Mucosa of descending colon (tissue), 3 donors: ENCODE data around the gene ESYT2. TPM values are rescaled to one million over a fixed set of nuclear protein-coding genes. Genes with fewer than 3 reads are reported as not detected.

ENCODE experiments used
- ATAC-seq: fragments of 200-7000 bp; cut with Tn5 transposase; one replicate; pipeline ENCODE4 v1.9.1; 2020; ENCODE audit warnings: mild to moderate bottlenecking, moderate library complexity
- DNase-seq, 3 donors: peaks; one replicate each; pipeline ENCODE4 v3.0.0-alpha.2; 2020
- H3K36me3 ChIP-seq: fragments of 200-600 bp; one replicate; pipeline ENCODE4 v1.8.0; 2021; ENCODE audit warnings: low read depth, mild to moderate bottlenecking
- H3K4me1 ChIP-seq: fragments of 200-600 bp; one replicate; pipeline ENCODE4 v1.8.0; 2021; ENCODE audit warnings: low read depth, mild to moderate bottlenecking
- H3K4me3 ChIP-seq: fragments of 200-600 bp; one replicate; pipeline ENCODE4 v1.8.0; 2021; ENCODE audit warnings: mild to moderate bottlenecking
- H3K9me3 ChIP-seq: fragments of 200-600 bp; one replicate; pipeline ENCODE4 v1.8.0; 2021; ENCODE audit warnings: mild to moderate bottlenecking
- intact Hi-C, 2 donors: fragments of 100-400 bp; cut with DNase I in 1 of 2; cut with micrococcal nuclease in 1 of 2; formaldehyde crosslinking; loops; one replicate each; pipeline versions ENCODE4 v1.11.0 to v1.11.1; 2022; cut with DNase I, micrococcal nuclease
- total RNA-seq, 3 donors: library from RNA; stranded (reverse); fragmentation: NEBNext Ultra II Directional in 2 of 3; extraction: Animal tissue kit (Norgen Biotek cat#: 25700) in 2 of 3; gene quantifications; one replicate each; pipeline versions ENCODE4 v1.2.1 to v1.2.4, GENCODE V29; 2021 to 2023
- TF ChIP-seq, protein P1 (sequence below): fragments of 200-600 bp; IDR thresholded peaks from one replicate; pipeline ENCODE4 v1.8.0; 2022; ENCODE audit warnings: antibody characterized with exemption, mild to moderate bottlenecking
- donor health status: DM: no; HTN: no; CAD: no; lungs with moderate emphysema.
- donor health status: DM: no; HTN: no; CAD: no.
- donor health status: DM: no; HTN: yes; CAD: no.

ESYT2 gene
- total RNA-seq, 3 donors from 2014 or later: 66.8 to 89.3 (median 69.0) TPM

DNA sequence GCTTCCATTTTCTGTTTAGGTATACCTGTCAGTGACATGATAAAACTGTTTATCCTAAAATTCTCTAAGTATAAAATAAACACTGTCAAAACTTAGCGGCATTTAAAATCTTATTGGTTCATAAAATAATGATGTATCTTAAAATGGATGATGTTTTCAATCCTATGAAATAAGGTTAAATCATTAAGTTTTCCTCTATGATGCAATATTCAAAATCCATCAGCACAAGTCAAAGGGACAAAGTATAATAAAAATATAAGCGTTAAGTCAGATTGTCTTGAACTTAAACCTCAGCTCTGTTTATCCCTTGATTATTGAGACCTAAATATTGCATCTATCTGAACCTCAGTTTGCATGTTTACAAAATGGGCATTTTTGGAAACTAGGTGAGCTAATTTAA is 78.1 kb downstream of the ESYT2 start:
- DNase-seq (no peak), ATAC-seq (no peak)
- H3K4me3 ChIP-seq: no peak overlapping the region
- H3K4me1 ChIP-seq: no peaks in the 10 kb centered on the region
- TF ChIP-seq, protein P1, sequence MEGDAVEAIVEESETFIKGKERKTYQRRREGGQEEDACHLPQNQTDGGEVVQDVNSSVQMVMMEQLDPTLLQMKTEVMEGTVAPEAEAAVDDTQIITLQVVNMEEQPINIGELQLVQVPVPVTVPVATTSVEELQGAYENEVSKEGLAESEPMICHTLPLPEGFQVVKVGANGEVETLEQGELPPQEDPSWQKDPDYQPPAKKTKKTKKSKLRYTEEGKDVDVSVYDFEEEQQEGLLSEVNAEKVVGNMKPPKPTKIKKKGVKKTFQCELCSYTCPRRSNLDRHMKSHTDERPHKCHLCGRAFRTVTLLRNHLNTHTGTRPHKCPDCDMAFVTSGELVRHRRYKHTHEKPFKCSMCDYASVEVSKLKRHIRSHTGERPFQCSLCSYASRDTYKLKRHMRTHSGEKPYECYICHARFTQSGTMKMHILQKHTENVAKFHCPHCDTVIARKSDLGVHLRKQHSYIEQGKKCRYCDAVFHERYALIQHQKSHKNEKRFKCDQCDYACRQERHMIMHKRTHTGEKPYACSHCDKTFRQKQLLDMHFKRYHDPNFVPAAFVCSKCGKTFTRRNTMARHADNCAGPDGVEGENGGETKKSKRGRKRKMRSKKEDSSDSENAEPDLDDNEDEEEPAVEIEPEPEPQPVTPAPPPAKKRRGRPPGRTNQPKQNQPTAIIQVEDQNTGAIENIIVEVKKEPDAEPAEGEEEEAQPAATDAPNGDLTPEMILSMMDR: no peak
- no peaks in the 10 kb centered on the region for H3K9me3 ChIP-seq
- no peaks in the 10 kb centered on the region for H3K36me3 ChIP-seq
- intact Hi-C loops: no loop called here

DNA sequence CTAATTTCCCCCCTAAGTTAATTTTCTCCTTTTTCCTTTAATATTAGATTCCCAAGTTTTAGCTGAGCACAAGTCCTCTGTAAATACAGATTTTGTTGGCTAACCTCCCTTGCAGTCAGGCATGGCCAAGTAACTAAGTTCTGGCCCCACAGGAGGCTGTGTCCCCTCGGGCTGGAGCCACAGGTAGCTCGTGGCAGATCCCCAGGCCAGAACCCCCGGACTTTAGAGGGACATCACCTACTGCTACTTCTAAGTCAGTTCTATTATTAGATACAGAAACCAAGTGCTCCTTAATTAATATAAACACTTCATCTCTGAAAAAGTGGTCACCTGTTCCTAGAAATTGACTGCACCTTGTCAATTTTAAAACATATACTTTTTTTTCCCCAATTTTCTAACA is 78.6 kb downstream of the ESYT2 start:
- TF ChIP-seq, protein P1: no peak
- H3K4me1 ChIP-seq: no peaks in the 10 kb centered on the region
- no peak overlapping the region for H3K4me3 ChIP-seq
- intact Hi-C loops: no loop called here
- no peaks in the 10 kb centered on the region for H3K9me3 ChIP-seq
- ATAC-seq: no peak
- H3K36me3 ChIP-seq: no peaks in the 10 kb centered on the region
- DNase-seq: no peak

DNA sequence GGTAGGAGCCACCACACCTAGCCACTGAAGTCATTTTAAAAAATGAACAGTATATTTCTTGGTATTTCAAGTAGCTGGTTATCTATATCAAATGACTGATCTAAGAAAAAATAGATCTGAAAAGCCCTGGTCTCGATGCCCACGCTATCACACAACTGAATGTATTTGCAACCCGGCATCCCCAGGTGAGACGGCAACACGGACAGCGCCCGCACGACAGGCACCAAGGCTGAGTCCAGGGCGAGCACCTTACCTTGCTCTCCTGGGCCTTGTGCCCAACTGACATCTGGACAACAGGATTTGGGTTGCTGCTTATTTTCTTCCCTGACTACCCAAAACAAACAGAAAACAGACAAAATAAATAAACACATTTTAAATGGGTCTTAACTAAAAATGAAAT is 79.9 kb downstream of the ESYT2 start:
- Histone ChIP-seq H3K4me1 (no peaks in the 10 kb centered on the region), H3K36me3 (no peaks in the 10 kb centered on the region), H3K9me3 (no peaks in the 10 kb centered on the region), H3K4me3 (no peak overlapping the region)
- ATAC-seq (no peak), DNase-seq (no peak)
- intact Hi-C loops: no loop called here
- TF ChIP-seq, protein P1: no peak

DNA sequence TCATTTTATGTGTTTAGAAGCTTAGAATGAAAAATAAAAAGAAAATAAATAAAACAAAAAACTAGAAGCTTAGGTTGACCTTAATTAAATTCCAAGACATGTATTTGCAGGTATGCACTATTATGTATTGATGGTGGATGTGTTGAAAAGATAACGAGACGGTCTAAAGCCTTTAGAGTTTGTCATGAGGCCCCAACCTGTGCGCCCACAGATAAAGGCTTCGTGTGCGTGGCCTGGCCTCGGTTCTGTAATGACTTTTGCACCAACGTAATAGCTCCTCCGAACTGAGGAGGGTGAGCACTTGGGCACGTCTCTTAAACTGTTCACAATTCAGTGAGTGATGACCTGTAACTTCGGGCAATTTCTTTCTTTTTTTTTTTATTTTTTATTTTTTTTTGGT is 81.0 kb downstream of the ESYT2 start:
- intact Hi-C loops: no loop called here
- Histone ChIP-seq H3K4me1 (no peaks in the 10 kb centered on the region), H3K36me3 (no peaks in the 10 kb centered on the region), H3K4me3 (no peak overlapping the region), H3K9me3 (no peaks in the 10 kb centered on the region)
- ATAC-seq: no peak
- TF ChIP-seq, protein P1: no peak
- no peak for DNase-seq

DNA sequence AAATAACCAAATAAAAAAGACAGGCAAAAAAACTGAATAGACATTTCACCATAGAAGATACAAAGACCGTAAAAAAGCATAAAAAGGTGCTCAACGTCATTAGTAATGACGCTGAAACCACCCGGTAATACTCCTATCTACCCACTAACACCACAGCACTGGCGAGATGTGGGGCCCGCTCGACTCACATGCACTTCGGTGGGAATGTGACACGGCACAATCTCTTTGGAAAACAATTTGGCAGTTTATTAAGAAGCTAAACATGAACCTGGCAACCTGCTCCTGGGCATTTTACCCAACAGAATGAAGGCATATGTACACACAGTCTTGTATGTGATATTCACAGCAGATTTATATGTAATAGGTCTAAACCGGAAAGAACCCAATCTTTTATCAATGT is 81.9 kb downstream of the ESYT2 start:
- TF ChIP-seq, protein P1: no peak
- H3K4me3 ChIP-seq: no peak overlapping the region
- intact Hi-C loops: no loop called here
- no peaks in the 10 kb centered on the region for H3K9me3 ChIP-seq
- no peaks in the 10 kb centered on the region for H3K4me1 ChIP-seq
- ATAC-seq (no peak), DNase-seq (no peak)
- H3K36me3 ChIP-seq: no peaks in the 10 kb centered on the region

DNA sequence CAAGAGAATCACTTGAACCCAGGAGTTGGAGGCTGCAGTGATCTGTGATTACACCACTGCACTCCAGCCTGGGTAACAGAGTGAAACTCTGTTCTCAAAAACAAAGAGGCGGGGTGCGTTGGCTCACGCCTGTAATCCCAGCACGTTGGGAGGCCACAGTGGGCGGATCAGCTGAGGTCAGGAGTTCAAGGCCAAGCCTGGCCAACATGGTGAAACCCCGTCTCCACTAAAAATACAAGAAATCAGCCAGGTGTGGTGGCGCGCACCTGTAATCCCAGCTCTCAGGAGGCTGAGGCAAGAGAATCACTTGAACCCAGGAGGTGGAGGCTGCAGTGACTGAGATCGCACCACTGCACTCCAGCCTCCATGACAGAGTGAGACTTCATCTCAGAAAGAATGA is 82.4 kb downstream of the ESYT2 start:
- Histone ChIP-seq H3K4me3 (no peak overlapping the region), H3K9me3 (no peaks in the 10 kb centered on the region), H3K4me1 (no peaks in the 10 kb centered on the region), H3K36me3 (no peaks in the 10 kb centered on the region)
- intact Hi-C loops: no loop called here
- TF ChIP-seq, protein P1: no peak
- ATAC-seq: no peak
- no peak for DNase-seq
